Coronary artery (tissue), 2 donors: Measurements from ENCODE around the gene EIF3L.

Source experiments
- DNase-seq: peaks from one replicate; pipeline ENCODE4 v3.0.0-alpha.2; 2017; ENCODE audit warnings: low spot score
- H3K27ac ChIP-seq, 2 donors: fragments of 200-600 bp; sonication (generic); one replicate each; pipeline ENCODE4 v1.5.1; 2016 to 2019
- H3K4me3 ChIP-seq: fragments of 200-600 bp; sonication (generic); 2 replicates; pipeline ENCODE4 v1.5.1; 2016; ENCODE audit warnings: mild to moderate bottlenecking, moderate library complexity
- TF ChIP-seq, protein P1 (sequence below): fragments of 200-600 bp; sonication (generic); IDR thresholded peaks from one replicate; pipeline ENCODE4 v1.5.1; 2019; ENCODE audit warnings: antibody characterized with exemption

EIF3L gene

GRCh38 chr22:37916311-37916710 lies 67.1 kb downstream of the EIF3L start:
- TF ChIP-seq, protein P1, sequence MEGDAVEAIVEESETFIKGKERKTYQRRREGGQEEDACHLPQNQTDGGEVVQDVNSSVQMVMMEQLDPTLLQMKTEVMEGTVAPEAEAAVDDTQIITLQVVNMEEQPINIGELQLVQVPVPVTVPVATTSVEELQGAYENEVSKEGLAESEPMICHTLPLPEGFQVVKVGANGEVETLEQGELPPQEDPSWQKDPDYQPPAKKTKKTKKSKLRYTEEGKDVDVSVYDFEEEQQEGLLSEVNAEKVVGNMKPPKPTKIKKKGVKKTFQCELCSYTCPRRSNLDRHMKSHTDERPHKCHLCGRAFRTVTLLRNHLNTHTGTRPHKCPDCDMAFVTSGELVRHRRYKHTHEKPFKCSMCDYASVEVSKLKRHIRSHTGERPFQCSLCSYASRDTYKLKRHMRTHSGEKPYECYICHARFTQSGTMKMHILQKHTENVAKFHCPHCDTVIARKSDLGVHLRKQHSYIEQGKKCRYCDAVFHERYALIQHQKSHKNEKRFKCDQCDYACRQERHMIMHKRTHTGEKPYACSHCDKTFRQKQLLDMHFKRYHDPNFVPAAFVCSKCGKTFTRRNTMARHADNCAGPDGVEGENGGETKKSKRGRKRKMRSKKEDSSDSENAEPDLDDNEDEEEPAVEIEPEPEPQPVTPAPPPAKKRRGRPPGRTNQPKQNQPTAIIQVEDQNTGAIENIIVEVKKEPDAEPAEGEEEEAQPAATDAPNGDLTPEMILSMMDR, result no peak
- H3K27ac ChIP-seq, result no peak overlapping the region
- H3K4me3 ChIP-seq, result no peak overlapping the region
- DNase-seq, result no peak

DNA sequence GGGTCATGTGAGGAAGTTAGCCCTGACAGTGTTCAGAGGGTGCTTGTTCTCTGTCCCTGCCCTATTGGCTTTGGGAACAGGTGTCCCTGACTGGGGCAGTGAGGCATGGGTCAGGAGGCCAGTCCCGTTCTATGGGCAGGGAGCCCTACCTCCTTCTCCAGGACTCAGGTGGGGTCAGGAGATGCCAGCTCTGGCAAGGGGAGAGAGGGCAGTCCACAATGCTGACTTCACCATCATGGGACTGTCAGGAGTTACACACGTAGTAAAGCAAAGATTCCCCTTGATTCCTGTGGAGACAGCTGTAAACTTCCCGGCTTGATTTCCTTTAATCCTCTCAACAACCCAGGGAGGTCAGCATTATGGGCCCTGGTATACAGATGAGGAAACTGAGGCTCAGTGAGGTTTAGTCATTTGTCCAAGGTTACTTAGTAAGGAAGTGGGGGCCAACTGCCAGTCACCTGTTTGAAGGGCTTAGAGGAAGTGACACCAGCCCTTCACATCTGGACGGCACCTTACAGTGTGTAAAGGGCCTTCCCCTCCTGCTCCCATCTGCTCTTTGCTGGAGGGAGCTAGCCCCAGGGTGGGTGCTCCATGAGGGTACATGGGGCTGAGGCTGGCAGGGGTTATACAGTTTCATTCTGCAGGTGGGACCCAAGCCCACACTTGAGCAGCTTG lies 68.8 kb downstream of the EIF3L start:
- H3K27ac ChIP-seq, result no peak overlapping the region
- DNase-seq, result no peak
- H3K4me3 ChIP-seq, result no peak overlapping the region
- TF ChIP-seq, protein P1, result no peak

DNA sequence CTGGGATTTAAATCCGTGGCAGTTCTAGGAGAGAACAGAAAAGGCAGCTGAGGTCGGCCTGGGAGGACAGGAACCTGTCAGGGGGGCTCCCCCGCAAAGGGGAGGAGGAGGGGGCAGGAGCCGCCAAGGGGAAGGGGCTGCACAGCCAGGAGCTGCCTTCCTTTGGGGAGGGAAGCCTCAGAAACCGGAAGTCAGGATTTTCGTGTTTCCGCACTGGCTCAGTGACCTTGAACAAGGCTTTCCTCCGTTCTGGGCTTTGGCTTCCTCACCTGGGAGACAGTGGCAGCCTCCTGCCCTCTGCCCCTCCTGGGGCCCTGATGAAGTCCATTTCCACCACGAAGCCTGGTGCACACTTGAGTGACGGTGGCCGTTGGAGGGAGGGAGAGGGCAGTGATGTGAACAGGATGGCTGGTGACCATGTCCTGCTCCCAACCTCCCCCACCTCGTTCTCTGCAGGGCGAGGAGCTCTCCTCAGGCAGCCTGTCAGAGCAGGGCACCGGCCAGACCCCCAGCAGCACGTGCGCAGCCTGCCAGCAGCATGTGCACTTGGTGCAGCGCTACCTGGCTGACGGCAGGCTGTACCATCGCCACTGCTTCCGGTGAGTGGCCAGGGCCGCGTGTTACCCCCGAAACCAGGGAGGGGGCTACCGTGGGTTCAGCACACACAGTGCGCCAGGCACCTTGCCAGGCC lies 69.5 kb downstream of the EIF3L start:
- H3K27ac ChIP-seq, result no peak overlapping the region
- DNase-seq, result no peak
- TF ChIP-seq, protein P1, result no peak
- no peak overlapping the region for H3K4me3 ChIP-seq

DNA sequence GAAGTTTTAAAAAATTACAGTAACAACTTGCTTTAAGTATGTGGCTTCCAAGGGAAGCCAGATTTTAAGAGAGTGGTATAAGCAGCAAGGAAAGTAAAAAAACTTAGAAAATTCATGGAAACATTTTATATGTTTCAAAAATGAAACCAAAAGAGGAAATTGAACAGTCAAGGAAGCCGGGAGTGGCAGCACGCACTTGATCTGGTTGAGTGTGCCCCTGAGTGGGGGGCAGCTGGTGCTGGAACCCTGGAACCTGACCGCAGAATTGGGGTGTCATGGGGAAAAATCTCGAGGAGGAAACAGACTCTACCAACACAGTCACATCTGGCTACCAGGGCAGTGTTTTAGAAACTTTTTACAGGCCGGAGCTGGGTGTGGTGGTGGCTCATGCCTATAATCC lies 70.9 kb downstream of the EIF3L start:
- TF ChIP-seq, protein P1, result no peak
- Histone ChIP-seq H3K27ac (no peak overlapping the region), H3K4me3 (no peak overlapping the region)
- no peak for DNase-seq

- no peak overlapping the region for H3K4me3 ChIP-seq
- no peak for DNase-seq
- TF ChIP-seq, protein P1, result no peak
- no peak overlapping the region for H3K27ac ChIP-seq
These were observed 73.0 kb downstream of the EIF3L start for GRCh38 chr22:37922191-37922590.

- no peak for DNase-seq
- no peak overlapping the region for H3K27ac ChIP-seq
- H3K4me3 ChIP-seq, result no peak overlapping the region
- TF ChIP-seq, protein P1, result no peak
These were observed 74.7 kb downstream of the EIF3L start for GRCh38 chr22:37923927-37924326.
